ENCODE measurements around the gene PPP1R1A.

Gene PPP1R1A, protein sequence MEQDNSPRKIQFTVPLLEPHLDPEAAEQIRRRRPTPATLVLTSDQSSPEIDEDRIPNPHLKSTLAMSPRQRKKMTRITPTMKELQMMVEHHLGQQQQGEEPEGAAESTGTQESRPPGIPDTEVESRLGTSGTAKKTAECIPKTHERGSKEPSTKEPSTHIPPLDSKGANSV

DNA sequence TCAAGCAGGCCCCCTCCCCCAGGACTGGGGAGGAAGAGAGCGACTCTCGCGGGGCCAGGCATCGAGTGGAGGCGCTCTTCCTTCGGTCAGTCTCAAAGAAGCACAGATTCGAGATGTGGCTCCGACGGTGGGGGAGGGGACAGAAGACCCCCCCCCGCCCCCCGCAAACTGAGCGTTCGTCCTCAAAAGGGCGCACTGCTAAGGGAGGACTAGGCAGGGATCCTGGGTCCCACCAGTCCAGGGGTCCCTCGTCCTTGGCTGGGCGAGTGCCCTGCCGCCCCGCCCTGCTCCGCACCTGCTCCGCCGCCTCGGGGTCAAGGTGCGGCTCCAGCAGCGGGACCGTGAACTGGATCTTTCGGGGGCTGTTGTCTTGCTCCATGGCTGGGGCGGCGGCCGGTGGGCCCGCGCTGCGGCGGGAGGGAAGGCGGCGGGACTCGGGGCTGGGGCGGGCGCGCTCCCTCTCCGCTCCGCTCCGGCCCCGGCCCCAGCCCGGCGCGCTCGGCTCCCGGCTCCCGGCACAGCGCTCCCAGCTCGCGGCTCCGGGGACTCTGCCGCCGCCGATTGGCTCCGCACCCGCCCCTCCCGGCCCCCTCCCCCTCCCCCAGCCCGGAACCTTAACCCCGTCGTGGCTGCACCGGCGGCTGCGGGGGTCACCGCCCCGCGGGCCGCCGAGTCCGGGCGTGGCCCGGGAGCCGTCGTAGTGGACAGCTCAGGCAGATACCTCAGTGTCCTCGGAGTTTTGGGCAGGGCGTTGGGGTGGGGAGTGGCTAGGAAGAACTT lies at the start of gene PPP1R1A:
TSS of gene PPP1R1A (minus strand) at position 550 of the 780 bp plus-strand sequence. CDS start at position 379, 171 bp downstream.
- Mint-ChIP-seq H3K4me1 (peaks cover 8% of the 10 kb centered on the region), H3K27me3 (peaks cover 71% of the 10 kb centered on the region), H3K9me3 (no peaks in the 10 kb centered on the region), H3K36me3 (no peaks in the 10 kb centered on the region), H3K4me3 (peak within 1 kb of the TSS; percentile 9), H3K27ac (no peak within 1 kb of the TSS)
- no peak for ATAC-seq

DNA sequence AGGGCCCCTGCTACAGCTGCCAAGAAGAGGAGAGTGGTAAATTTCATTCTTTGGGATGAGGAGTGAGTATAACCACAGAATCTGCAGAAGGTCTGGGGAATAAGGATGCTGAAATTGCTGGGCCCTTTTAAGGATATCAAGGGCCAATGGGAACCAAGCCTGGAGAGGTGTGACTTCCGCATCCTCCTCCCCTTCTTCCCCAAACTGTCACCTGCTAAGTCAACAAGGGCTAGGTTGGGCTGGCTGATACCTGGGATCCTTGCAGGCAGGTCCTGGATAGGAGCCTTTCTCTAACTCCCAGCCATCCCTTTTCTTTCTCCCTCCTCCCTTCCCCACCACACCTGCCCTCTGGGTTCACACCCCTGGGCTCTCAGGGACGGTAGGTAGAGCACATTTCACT lies 46.3 kb upstream of the PPP1R1A start, which contains the start of gene LACRT:
TSS of gene LACRT (minus strand) at position 101 of the 400 bp plus-strand sequence. CDS start at position 47, 54 bp downstream.
- no peak within 1 kb of the TSS for H3K27ac Mint-ChIP-seq
- no peaks in the 10 kb centered on the region for H3K36me3 Mint-ChIP-seq
- H3K4me3 Mint-ChIP-seq = no peak within 1 kb of the TSS
- H3K9me3 Mint-ChIP-seq = no peaks in the 10 kb centered on the region
- peaks cover 5% of the 10 kb centered on the region for H3K4me1 Mint-ChIP-seq
- ATAC-seq = no peak
- peaks cover 38% of the 10 kb centered on the region for H3K27me3 Mint-ChIP-seq

DNA sequence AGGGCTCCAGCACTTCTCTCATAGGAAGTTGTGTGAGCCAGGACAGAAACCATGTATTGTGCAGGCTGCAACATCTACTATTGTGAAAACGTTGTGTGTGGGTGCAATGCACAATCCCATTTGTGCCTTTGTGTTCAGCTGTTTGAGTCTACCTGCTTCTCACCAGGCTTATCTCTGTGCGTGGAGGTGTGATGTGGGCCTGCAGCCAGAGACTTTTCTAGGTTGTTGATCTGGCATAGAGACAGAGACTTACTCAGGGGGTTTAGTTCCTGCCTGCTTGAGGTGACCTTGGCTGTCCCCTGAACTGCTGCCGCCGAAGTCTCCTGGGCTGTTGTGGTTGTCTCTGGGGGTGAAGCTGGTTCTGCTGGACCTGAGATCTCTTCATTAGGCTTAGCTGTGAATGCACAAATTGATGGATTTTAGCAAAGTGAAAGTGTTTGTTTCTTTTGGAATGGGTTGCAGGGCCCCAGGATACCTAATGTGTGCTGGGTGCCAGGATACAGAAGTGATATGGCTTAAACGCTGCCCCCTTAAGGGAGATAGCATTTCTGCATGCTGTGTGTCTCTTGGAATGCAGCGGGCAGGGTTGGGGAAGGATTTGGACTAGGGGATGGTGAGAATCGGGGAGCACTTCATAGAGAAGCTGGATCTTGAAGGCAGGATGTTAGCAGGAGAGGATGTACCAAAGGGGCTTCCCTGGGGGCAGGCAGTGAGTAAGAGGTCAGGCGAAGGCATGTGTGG lies 43.7 kb upstream of the PPP1R1A start:
- Mint-ChIP-seq H3K4me3 (no peak overlapping the region), H3K9me3 (peaks cover 5% of the 10 kb centered on the region), H3K27ac (no peak overlapping the region), H3K36me3 (no peaks in the 10 kb centered on the region), H3K27me3 (peaks cover 57% of the 10 kb centered on the region), H3K4me1 (peaks cover 5% of the 10 kb centered on the region)
- no peak for ATAC-seq

DNA sequence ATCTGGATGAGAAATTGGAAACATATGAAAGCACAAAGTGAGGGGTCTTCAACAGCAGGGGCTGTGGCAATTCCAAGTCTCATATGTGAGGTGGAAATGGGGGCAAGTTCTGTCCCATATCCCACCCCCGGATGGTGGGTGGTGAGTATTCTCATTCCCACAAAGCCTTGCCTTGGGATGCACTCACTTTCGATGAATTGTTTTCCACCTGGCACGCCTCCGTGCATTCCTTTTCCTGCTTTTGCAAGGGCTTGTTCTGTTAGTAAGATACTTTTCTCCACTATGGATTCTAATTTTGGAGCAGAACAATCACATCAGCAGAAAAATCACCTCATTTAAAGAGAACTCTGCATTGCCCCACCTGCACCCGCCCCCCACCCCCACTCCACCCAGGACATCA lies 43.1 kb upstream of the PPP1R1A start:
- no peak for ATAC-seq
- Mint-ChIP-seq H3K4me1 (peaks cover 5% of the 10 kb centered on the region), H3K27ac (no peak overlapping the region), H3K9me3 (peaks cover 10% of the 10 kb centered on the region), H3K36me3 (no peaks in the 10 kb centered on the region), H3K4me3 (no peak overlapping the region), H3K27me3 (peaks cover 63% of the 10 kb centered on the region)

DNA sequence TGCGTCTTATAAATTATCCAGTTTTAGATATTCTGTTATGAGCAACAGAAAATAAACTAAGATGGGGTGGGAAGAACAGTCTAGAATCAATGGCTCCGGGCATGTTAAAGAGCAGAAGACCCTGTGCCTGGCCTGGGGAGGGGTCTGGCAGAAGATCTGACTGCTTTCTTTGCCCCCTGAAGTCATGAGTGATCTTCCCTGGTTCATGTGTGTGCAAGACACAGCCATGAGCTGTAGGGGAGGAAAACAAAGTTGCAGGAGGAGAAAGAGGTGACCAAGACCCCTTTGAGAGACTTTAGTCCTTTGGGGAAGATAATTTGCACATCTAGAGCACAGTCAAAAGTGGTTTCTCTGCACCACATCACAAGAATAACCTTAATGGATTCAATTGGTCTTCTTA lies 41.5 kb upstream of the PPP1R1A start:
- Mint-ChIP-seq H3K27ac (no peak overlapping the region), H3K9me3 (peaks cover 14% of the 10 kb centered on the region), H3K36me3 (no peaks in the 10 kb centered on the region), H3K4me1 (peaks cover 5% of the 10 kb centered on the region), H3K4me3 (no peak overlapping the region), H3K27me3 (peaks cover 70% of the 10 kb centered on the region)
- no peak for ATAC-seq

DNA sequence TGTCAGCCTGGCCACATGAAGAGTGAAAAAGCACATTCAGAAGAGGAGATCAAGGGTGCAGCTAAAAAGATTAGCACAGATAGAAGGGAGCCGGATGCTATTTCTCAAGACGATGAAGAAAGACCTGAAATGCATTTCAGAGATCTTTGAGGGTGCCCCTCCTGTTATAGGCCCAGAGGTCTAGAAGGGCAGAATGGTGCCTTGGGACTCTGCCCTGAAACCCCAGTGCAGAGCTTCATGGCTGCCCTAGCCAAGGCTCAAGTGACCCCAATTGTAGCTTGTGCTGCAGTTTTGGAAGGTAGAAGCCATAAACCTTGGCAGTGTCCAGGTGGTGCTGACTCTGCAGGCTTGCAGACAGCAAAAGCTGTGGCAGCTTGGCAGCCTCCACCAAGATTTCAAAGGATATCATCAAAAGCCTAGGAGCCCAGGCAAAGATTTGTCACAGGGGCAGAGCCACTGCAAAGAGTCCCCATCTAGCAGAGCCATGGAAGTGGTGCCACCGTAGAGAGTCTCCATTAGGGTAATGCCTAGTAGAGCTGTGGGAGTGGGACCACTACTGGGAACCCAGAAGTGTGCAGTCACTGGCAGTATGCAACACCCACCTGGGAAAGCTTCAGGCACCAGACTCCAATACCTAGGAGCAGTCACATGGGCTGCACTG lies 39.9 kb upstream of the PPP1R1A start:
- H3K9me3 Mint-ChIP-seq = peaks cover 17% of the 10 kb centered on the region
- ATAC-seq = no peak
- peaks cover 5% of the 10 kb centered on the region for H3K4me1 Mint-ChIP-seq
- H3K27me3 Mint-ChIP-seq = peaks cover 72% of the 10 kb centered on the region
- no peak overlapping the region for H3K27ac Mint-ChIP-seq
- H3K4me3 Mint-ChIP-seq = no peak overlapping the region
- no peaks in the 10 kb centered on the region for H3K36me3 Mint-ChIP-seq

DNA sequence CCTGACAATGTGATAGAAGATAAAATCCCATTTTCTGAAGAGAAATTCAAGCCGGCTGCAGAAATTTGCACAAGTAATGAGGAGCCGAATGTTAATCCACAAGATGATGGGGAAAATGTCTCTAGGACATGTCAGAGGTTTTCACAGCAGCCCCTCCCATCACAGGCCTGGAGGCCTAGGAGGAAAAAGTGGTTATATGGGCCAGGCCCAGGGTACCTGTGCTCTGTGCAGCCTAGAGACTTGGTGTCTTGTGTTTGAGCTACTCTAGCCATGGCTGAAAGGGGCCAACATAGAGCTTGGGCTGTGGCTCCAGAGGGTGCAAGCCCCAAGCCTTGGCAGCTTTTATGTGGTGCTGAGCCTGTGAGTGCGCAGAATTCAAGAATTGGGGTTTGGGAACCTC lies 38.8 kb upstream of the PPP1R1A start:
- Mint-ChIP-seq H3K36me3 (no peaks in the 10 kb centered on the region), H3K27ac (no peak overlapping the region), H3K4me1 (peaks cover 2% of the 10 kb centered on the region), H3K27me3 (peaks cover 72% of the 10 kb centered on the region), H3K4me3 (no peak overlapping the region), H3K9me3 (peaks cover 17% of the 10 kb centered on the region)
- ATAC-seq = no peak

DNA sequence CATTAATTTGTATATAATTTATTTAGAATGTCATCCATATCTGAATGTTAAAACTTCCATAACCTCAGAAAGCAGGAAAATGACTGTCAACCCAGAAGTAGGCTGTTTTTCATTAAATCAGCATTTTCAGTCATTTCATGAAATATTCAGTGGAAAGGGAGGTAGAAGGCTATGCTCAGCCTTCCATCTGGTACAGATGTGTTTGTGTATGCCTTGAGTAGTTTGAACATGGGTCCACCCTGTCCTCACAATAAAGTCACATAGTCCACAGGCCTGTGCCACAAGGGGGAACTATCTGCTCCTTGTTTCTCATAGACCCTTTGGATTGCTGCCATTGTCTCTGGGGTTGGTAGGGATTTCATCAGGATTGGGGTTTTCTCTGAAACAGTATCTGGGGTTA lies 37.1 kb upstream of the PPP1R1A start:
- Mint-ChIP-seq H3K27me3 (peaks cover 77% of the 10 kb centered on the region), H3K36me3 (no peaks in the 10 kb centered on the region), H3K27ac (no peak overlapping the region), H3K4me3 (no peak overlapping the region), H3K4me1 (no peaks in the 10 kb centered on the region), H3K9me3 (peaks cover 17% of the 10 kb centered on the region)
- ATAC-seq = no peak

DNA sequence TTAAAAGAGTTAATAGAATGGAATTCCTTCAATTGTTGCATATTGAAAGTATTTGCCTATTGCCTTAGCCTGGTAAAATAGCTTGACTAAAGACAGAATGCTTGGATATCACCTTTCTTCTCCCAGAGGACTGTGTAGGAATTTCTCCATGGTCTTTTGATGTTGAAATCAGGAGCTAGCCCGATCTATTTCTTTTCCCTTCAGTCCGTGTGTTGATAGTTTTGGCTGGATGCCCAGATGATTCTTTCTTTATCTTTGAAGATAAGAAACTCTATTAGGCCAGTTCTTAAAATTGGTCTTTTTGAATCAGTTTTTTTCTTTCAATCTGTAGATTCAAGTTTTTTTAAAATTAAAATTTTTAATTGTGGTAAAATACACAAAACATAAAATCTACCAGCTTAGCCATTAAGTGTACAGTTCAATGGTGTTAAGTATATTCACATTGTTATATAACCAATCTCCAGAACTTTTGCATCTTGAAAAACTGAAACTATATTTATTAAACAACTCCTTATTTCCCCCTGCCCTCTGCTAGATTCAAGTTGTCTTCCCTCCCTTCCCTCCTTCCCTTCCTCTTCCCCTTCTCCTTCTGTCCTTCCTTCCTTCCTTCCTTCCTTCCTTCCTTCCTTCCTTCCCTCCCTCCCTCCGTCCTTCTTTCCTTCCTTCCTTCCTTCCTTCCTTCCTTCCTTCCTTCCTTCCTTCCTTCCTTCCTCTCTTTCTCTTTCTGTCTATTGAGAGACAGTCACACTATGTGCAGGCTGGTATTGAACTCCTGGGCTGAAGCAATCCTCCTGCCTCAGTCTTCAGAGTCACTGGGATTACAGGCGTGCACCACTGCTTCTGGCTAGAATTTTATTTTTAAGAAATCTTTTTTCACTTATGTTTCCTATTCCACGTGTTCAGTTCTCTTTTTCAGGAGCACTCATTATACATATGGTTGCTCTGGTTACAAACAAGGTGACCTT lies 36.1 kb upstream of the PPP1R1A start:
- no peaks in the 10 kb centered on the region for H3K36me3 Mint-ChIP-seq
- H3K4me3 Mint-ChIP-seq = no peak overlapping the region
- peaks cover 17% of the 10 kb centered on the region for H3K9me3 Mint-ChIP-seq
- H3K27ac Mint-ChIP-seq = no peak overlapping the region
- H3K27me3 Mint-ChIP-seq = peaks cover 67% of the 10 kb centered on the region
- H3K4me1 Mint-ChIP-seq = no peaks in the 10 kb centered on the region
- ATAC-seq = no peak

DNA sequence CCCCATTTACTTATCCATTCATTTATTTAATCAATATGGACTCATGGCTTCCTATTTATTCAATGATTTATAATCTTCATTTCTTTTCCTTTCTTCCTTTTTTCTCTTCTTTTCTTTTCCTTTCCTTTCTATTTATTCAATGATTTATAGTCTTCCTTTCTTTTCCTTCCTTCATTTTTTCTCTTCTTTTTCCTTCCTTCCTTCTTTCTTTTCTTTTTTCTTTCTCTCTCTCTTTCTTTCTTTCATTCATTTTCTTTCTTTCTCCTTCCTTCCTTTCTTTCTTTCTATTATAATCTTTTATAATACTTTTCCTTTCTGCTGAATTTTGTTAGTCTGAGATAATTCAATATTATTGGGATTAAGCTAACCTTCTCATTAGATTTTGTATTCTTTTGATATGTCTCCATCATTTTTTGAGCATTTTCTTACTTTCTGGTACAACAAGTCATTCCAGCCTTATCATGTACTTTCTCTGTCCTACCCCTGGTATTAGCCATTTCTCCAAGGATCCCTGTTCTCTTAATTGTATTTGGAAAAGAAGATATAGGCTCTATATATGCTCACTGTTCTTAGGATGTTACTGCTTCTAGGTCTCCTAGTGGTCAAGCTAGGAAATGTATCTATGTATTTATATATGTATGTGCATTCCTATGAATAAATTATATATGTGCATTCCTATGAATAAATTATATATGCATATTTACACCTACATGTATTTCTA lies 34.2 kb upstream of the PPP1R1A start:
- ATAC-seq = no peak
- Mint-ChIP-seq H3K4me3 (no peak overlapping the region), H3K4me1 (no peaks in the 10 kb centered on the region), H3K36me3 (no peaks in the 10 kb centered on the region), H3K27ac (no peak overlapping the region), H3K9me3 (peaks cover 12% of the 10 kb centered on the region), H3K27me3 (peaks cover 55% of the 10 kb centered on the region)

DNA sequence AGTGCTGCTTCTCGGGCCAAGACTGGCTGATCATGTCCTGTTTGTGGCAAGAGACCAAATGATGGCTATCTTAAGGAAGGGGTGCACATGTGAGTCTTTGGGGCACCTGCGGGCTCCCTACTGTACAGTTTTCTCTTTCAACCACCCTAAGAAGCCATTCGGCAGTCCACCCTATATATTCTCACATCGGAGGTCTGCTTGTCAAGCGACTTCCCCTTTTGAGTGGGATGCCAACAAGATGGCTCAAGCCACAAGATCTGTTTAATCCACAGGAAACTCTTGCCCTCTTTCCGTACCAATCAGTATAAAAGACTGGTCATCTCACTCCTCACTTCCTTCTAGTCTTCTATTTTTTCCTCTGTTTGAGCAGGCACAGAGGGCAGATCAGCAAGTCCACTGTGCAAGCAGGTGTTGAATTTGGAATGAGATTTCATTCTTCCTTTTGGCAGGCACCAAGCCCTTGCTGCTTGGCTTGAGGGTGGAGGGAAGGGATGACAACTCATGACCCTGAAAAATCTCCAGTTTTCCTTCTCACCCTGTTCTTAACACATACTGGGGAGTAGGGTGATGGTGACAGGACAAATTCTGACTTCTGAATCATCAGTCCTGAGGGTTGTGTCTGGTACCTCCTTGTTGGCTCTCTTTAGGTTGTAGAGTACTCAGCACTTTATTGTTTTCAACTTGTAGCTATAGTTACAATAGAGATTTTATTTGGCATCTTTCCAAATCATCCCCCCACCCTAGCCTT lies 28.6 kb upstream of the PPP1R1A start:
- peaks cover 12% of the 10 kb centered on the region for H3K4me1 Mint-ChIP-seq
- ATAC-seq = no peak
- no peak overlapping the region for H3K4me3 Mint-ChIP-seq
- peaks cover 30% of the 10 kb centered on the region for H3K27me3 Mint-ChIP-seq
- H3K36me3 Mint-ChIP-seq = no peaks in the 10 kb centered on the region
- H3K27ac Mint-ChIP-seq = no peak overlapping the region
- H3K9me3 Mint-ChIP-seq = no peaks in the 10 kb centered on the region

DNA sequence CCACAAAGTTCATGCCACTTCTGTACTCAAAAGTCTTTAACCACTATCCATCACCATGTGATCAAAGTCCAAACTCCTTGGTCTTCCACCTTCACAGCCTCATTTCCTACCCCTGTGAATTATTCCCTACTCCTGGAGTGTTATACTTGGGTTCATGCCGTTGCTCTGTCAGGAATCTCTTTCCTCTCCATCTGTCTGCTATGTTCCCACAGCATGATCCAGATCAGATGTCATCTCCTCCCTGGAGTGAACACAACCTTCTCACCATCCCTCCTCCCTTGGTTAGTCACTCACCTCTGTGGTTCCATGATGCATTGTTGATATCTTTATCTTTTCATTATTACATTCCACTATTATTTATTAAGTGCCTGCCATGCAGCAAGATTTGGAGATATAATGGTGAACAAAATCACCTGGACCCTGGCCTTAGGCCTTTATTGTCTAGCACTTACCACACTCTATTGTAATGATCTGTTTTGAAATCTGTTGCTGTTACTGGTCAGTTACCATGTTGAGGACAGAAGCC lies 23.8 kb upstream of the PPP1R1A start:
- H3K27me3 Mint-ChIP-seq = peaks cover 38% of the 10 kb centered on the region
- peaks cover 10% of the 10 kb centered on the region for H3K4me1 Mint-ChIP-seq
- no peak for ATAC-seq
- no peak overlapping the region for H3K4me3 Mint-ChIP-seq
- no peaks in the 10 kb centered on the region for H3K9me3 Mint-ChIP-seq
- H3K36me3 Mint-ChIP-seq = no peaks in the 10 kb centered on the region
- H3K27ac Mint-ChIP-seq = no peak overlapping the region

DNA sequence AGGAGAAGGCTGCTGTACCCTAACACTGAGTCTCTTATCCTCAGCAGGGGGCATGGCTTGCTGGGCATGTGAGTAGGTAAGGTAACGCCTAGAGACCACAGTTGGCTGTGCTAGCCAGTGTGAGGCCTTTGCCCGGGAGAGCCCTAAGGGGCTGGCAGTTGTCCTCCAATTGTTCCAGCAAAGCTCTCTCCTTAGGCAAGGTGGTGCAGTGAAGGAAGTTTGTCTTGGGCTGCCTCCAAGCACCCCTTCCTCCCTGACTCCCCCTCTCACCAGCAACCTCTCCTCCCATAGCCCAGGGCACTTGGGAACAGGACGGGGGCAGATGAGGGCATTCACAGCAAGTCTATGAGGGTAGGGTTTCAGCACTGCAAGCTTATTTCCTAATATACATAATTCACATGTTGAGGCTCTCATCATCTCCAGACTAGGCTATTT lies 23.3 kb upstream of the PPP1R1A start:
- H3K4me3 Mint-ChIP-seq = no peak overlapping the region
- H3K4me1 Mint-ChIP-seq = peaks cover 4% of the 10 kb centered on the region
- no peaks in the 10 kb centered on the region for H3K36me3 Mint-ChIP-seq
- peaks cover 42% of the 10 kb centered on the region for H3K27me3 Mint-ChIP-seq
- ATAC-seq = no peak
- no peak overlapping the region for H3K27ac Mint-ChIP-seq
- H3K9me3 Mint-ChIP-seq = no peaks in the 10 kb centered on the region

Measured in stimulated activated memory B cell treated with anti-CD40 and anti-IgM and Interleukin-4, amounts not matched to agents 10 μg/mL and 1 μg/mL and 100 μg/mL, for 72 hours (primary cell).